ENCODE measurements around the gene TRIM52.

GRCh38 chr5:181217111-181217802, 43.7 kb downstream of the TRIM52 start:
- no peak for TF ChIP-seq POLR2A (IDR thresholded peaks at IDR 0.05)
- TF ChIP-seq, protein P1, sequence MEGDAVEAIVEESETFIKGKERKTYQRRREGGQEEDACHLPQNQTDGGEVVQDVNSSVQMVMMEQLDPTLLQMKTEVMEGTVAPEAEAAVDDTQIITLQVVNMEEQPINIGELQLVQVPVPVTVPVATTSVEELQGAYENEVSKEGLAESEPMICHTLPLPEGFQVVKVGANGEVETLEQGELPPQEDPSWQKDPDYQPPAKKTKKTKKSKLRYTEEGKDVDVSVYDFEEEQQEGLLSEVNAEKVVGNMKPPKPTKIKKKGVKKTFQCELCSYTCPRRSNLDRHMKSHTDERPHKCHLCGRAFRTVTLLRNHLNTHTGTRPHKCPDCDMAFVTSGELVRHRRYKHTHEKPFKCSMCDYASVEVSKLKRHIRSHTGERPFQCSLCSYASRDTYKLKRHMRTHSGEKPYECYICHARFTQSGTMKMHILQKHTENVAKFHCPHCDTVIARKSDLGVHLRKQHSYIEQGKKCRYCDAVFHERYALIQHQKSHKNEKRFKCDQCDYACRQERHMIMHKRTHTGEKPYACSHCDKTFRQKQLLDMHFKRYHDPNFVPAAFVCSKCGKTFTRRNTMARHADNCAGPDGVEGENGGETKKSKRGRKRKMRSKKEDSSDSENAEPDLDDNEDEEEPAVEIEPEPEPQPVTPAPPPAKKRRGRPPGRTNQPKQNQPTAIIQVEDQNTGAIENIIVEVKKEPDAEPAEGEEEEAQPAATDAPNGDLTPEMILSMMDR (IDR thresholded peaks at IDR 0.05): no peak
- TF ChIP-seq POLR2AphosphoS5 (IDR thresholded peaks at IDR 0.05): no peak
